NCI-H187 (cell line): ENCODE results near the gene VANGL1.
"Not testable (repeated sequence)": the region's sequence is repeated elsewhere in the genome, so short reads cannot be mapped to it uniquely, and the experiment has no call there.

Experiments
- DNase-seq, 2 experiments: peaks; one replicate each; lab custom pipeline; 2025; lab: John Stamatoyannopoulos, UW

The VANGL1 gene

DNA sequence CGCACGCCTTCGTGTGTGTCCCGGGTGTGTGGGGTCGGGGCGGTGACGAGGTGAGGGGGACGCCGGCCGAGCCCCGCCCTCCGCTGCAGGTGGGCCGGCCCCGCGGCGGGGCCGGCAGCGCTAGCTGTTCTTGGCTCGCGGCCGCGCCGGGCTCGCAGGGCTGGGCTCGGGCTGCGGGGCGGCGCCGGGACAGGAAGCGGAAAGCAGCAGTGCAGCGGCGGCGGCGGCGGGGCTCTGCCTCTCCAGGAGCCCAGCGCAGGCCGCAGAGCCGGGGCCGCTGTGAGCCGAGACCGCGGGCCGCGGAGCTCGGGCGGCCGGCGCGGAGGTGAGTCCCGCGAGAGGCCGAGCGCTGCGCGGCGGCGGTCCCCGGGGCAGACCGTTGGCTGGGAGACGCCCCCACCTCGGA, at the start of gene VANGL1:
TSS of gene VANGL1 (plus strand) at position 209 of the 406 bp plus-strand sequence. CDS start 9,444 bp downstream, outside the sequence.
- peak in 1 of 2 experiments; percentile 55 for DNase-seq

DNA sequence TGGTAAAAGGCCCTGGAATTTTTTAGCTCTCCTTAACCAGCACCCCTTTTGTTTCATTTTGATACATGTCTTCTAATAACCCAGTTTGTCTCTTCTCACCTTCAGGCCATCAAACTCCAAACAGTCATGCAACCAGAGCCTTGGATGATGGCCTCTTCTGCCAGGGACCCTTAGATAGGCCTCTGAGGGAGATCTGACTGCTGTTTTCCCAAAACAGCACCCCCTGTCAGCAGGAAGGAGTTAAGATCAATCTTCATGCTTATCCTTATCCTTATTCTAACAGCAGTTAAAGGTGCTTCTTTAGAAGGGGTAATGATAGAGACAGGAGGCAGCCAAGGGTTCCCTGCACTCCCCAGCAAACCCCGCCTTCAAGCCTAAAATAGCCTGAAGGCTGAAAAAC, 49.5 kb upstream of the VANGL1 start:
- no peak for DNase-seq

DNA sequence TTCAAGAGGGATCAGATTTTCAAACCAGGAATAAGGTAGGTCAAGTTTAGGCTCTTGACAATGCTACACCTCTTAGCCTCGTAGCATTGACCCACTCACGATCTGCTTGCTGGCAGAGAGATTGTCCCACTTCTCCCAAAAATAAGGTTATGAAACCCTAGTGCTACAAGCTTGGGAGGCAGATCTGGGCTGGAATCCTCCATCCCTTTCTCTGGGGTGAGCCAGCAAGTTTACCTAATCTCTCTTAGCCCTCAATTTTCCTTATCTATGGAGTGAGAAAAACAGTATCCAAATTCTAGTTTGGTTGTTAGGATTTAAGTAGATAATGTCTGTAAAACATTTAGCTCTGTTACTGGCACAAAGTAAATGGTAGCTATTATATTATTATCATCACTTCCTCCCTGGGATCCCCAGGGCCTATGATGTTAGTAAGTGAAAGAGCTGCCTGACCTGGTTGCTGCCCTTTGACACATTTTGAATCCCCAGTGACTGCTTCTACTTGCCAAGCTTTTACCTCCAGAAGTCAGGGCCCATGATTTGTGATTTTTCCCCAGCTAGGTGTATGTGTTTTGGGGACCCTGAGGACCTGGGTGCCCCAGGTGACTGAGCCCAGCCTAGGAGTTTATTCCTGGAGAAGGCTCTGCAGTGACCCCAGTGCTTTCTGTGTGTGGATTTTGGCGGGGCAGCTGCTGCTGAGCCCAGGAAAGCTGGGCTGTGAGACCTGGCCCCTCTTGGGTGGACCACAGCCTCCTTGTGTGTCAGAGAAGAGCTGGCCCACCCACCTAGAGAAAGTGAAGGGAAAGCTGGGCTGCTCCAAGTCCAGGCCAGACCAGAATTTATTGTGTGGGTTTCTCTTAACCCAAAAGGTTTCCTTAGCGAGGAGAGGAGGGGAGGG, 48.2 kb upstream of the VANGL1 start:
- DNase-seq, result no peak

DNA sequence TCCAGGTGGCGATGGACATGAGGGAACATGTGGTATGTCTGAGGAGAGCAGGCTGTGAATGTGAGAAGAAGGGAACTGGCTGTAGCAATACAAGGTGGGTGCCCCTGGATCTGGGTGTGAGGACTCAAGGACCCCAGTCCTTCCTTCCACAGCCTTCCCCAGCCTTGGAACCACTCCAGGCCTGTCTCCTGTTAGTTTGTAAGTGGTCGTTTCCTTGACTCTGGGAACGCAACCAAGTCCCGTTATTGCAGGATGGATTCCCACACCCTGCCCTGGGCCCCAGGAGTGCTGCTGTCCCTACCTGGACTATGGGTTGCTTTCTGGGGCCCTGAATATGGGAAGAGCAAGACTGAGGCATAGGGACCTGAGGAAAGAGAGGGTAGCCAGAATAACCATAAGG, 47.2 kb upstream of the VANGL1 start:
- no peak for DNase-seq

DNA sequence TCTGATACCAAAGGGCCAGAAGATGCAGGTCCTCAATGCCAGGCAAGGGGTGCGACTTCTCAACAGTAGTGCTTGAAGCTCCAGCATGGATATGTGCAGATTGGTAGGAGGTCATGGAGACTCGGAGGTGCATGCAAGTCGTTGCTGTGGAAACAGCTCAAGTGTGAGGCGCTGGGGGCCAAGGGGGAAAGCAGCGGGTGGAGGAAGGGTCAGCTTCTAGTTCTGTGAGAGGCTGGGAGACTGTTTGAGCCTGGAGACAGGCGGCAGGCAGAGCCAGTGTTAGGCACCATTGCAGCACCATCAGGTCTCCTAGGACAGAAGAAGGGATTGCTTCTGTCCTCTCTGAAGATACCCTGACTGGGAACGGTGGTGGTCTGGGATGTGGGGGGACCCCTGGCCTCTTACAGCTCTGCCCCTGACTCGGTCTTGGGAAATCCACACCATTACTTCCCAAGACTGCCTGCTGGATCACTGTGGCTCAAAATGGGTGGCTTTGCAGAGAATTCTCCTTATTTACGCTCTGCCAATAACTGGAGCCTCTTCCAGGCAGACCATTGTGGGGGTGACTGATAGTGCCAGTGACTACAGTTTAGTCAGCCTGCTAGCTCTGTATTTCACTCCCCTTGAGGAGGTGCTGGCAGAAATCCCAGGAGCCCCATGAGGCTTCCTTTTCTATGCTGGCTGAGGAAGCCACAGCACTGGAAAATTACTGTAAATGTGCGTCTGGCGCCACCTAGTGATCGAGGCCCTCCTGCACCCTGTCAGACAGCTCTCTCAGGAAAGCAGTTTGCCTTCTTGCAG, 46.3 kb upstream of the VANGL1 start:
- peak; percentile 80 to 83 for DNase-seq

DNA sequence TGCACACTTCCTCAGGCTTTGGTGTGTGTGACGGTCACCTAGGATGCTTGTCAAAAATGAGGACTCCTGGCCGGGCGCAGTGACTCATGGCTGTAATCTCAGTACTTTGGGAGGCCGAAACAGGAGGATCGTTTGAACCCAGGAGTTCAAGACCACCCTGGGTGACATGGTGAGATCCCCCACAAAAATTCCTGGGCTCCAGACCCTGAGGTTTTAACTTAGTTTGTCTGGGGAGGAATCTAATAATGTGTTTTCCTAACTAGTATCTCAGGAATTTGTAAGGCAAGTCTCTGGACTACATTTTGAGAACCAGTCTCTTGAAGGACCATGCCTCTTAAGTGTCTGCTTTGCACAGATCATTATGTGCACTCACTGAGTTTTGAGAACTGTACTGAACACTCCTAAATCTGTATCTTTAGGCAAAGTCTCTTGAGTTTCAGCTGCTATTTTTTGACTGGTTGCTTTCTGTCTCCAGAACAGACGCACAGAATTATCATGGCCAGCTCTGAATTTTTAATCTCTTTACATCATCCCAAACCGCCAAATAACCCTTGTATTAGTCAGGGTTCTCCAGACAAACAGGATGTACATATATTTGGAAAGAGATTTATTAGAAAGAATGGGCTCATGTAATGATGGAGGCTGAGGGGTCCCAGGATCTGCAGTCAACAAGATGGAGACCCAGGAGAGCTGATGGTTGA, 45.5 kb upstream of the VANGL1 start:
- no peak for DNase-seq

DNA sequence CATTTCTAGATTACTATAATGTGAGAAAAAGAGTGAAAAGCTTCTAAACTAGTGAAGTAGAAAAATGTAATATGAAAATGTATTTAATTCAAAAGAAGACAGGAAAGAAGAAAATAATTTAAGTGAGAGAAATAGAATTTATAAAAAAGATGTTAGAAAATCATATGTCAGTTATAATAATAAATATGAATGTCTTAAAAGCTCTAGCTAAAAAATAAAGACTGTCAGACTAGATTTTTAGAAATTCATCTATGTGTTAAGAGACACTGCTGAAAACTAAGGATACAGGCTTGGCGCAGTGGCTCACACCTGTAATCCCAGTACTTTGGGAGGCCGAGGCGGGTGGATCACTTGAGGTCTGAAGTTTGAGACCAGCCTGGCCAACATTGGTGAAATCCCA, 37.3 kb upstream of the VANGL1 start:
- no peak for DNase-seq

DNA sequence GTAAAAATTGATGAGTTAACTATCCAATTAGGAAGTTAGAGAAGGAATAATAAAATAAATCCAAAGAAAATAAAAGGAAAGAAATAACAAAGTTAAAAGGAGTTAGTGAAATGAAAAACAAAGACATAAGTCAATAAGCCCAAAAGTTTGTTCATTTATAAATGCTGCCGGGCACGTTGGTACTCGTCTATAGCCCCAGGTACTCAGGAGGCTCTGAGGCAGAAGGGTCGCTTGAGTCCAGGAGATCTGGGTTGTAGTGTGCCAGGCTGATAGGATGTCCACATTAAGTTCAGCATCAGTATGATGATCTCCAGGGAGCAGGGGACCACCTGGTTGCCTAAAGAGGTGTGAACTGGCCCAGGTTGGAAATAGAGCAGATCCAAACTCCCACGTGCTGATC, 35.5 kb upstream of the VANGL1 start:
- no peak for DNase-seq

DNA sequence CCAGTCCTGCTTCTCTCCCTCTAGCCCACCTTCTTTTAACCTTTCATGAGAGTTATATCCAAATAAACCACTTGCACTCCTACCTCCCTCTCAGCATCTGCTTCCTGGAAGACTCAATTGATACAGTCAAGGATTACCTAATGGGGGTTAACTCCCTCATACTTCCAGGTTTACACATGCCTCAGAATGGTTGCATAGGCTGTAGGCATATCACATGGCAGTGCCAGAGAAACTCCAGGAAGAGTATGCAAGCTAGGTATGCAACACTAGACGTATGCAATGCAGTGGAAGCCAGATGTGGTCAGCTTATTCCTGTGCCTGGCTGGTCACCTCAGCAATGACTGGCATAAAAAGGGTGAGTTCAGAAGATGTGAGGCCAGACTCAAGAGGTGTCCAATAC, 32.7 kb upstream of the VANGL1 start:
- no peak for DNase-seq

DNA sequence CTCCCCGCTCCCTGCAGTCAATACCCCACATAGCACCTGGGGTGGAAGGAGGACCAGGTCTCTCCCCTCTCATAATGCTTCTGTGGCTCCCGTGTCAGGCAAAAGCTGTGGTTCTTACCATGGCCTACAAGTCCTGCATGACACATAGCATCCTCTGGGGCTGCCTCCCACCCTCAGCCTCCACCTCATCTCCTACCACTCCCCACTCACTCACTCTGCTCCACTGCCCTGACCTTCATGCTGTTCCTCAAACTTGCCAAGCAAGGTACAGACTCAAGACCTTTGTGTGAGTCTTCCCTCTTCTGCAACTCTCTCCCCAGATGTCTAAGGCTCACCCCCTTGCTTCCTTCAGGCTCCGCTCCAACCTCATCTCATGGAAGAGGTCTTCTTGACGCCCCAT, 28.0 kb upstream of the VANGL1 start:
- no peak for DNase-seq

DNA sequence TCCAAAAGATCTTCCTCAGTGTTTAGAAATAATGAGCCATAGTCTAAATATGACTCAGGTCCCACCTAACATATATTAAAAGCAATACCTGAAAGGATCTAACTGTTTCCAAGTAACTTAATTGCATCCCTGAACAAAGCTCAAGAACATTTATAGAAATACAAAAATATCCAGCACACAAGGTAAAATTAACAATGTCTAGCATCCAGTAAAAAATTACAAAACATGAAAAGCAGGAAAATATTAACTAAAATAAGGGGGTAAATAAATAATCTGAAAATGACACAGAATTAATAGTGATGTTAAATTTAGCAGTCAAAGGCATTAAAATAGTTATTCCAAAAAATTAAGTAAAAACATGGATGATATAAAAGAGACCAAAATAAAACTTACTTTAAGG, 21.3 kb upstream of the VANGL1 start:
- DNase-seq, result no peak

DNA sequence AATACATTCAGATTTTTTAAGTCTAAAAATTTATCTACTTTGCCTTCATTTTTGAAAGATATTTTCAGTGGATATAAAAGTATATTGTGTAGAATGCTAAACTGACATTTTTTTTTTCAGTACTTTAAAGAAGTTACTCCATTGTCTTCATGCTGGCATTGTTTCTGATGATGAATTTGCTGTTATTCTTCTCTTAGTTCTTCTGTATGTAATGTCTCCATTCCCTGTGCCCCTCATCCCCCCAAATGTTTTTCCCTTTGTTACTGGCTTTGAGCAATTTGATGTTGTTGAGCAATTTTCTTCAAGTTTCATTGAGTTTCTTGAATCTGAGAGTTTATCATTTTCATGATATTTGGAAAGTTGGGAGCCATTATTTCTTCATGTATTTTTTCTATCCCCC, 20.8 kb upstream of the VANGL1 start:
- no peak for DNase-seq

DNA sequence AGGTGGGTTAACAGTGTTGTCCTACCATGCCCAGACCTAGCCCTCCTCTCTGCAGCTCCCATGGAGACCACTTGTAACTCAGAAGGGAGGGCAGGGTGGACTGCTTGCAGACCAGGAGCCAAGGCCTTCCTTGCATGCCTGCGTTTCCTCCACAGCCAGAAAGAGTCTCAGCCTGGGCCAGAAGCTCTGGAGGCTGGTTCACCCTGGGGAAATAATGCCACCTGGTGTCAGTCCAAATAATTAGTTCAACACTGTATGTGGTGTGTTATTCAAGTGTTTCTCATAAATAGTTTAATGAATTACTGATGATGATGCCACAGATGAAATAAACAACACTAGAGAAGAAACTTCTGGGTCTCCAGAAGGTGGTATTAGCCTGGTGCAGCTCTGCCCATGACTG, 16.9 kb upstream of the VANGL1 start:
- no peak for DNase-seq

DNA sequence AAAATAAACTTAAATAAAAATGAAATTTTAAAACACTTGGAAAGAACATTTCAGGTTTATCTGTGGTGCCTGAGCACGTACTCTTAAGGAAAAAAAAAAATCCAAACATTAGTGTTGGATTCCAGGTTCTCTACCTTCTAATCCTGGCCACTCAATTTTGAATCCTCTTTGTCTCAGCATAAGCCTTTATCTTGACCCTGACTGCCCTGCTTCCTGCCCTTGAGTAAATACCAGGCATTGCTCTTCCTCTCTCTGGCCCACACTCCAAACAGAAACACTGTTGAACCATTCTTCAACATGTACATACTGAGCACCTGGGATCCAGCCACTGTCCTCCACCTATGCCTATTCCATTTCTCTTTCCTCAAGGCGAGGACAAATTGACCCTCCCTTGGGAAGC, 11.4 kb upstream of the VANGL1 start:
- DNase-seq, result no peak

DNA sequence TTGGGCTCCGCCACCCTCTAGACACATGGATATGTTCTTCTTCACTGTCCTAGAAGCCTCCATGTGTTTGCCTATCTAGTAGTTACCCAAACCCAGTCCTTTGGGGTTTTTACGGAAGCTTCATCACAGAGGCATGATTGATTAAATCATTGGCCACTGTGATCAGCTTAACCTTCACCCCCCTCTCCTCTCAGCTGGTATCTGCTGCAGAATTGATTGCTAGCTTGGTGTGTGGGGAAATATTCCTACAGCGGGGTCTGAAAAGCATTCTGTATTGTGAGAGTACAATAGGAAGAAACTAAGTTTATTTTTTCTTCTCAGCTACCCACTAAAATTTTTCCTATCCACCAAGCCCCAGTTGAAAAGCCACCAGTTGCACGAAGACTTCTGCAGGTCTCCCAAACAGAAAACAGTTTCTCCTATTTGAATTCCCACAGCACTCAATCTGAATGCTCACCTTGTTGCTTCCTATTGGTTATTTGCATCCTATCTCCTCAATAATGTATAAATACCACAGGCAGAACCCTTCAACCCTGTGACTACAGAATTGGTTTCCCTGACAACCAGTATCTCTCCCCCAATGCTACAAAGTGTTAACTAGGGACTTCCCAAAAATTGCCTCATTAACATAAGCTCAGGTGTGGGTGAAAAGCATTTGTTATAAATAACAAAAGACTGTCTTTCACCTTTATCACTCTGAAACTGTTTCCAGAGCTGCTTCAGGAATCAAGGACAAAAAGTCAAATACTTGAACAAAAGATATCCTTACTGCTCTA, 9.3 kb upstream of the VANGL1 start:
- no peak for DNase-seq

DNA sequence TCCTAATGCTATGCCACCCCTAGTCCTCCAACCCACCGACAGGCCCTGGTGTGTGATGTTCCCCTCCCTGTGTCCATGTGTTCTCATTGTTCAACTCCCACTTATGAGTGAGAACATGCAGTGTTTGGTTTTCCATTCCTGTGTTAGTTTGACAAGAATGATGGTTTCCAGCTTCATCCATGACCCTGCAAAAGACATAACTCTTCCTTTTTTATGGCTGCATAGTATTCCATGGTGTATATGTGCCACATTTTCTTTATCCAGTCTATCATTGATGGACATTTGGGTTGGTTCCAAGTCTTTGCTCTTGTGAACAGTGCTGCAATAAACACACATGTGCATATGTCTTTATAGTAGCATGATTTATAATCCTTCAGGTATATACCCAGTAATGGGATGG, 8.2 kb upstream of the VANGL1 start:
- not testable (repeated sequence) for DNase-seq

DNA sequence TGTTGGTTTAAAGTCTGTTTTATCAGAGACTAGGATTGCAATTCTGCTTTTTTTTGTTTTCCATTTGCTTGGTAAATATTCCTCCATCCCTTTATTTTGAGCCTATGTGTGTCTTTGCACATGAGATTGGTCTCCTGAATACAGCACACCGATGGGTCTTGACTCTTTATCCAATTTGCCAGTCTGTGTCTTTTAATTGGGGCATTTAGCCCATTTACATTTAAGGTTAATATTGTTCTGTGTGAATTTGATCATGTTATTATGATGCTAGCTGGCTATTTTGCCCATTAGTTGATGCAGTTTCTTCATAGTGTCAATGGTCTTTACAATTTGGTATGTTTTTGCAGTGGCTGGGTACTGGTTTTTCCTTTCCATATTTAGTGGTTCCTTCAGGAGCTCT, 4.5 kb upstream of the VANGL1 start:
- DNase-seq, result not testable (repeated sequence)

DNA sequence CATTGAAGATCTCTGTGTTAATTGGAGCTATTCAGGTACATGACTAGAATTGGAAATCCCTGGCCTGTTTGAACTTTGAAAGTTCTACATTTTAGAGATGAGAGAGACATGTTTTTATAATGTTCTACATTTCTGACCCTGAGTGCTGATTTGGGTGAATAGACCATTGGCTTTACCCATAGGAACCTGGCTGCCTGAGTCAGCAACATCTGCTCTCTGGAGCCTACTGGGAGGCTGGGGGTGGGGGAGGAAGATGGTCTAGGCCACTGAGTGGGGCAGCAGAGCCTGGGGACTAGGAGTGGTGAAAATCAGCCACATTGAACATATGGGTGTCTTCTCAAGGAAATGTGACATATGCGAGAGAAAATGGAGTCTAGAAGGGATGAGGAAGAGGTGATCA, 1.4 kb upstream of the VANGL1 start:
- DNase-seq, result no peak

DNA sequence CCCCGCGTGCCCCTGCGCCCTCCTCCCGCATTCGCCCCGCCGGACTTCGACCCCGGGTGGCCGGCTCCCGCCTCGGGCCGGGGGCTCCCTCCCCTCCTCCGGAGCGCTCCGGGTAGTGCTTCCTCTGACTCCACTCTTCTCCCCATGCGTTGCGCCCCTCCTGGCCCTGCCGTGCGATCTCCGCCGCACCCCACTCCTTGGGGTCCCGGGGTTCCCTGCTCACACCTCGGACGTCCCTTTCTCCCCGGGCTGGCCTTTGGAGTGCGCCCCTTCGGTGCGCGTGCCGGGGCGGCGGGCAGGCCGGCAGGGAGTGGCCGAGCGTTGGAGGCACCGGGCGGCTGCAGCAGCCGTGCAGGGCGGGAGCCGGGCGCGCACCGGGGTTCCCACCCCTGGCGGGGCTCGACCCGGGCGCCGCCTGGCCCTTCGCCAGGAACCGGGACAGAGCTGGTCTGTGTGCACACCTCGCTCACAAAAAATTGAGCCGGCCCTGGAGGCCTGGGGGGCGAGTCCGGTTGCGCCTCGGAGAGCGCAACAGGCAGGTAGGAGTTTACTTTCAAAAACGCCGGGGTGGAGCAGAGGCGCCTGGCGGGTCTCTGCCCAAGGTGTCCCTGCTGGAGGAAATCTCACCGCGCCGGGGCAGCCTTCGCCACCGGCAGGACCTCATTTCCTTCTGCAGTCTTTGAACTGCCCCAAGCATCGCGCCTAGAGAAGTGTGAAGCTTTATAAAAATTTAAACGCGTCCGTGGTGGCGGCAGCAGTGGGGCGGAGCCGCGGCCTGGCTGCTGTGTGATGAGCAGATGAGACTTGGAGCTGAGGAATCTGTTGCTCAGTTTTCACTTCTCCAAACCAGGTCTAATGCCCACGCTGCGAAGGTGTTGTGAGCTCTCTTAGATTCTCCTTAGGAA, 650 bp downstream of the VANGL1 start:
- DNase-seq, result peak; percentile 49 to 67

DNA sequence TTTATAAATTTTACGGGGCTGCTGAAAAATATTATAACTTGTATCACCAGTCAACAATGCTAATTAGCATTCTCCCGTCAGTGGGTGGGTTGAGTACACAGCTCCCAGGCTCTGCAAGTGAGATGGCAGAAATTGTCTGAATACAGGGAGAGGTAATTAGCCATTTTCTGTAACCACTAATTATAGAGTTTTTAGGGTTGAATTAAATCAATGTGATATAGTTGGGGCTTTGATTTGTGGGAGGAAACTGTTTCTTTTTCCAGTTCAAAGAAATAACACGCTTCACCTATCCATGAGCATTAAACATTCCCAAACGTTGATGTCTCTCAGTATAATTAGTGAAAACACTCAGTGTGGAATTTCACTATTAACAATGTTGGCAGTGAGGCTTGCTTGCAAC, 1.5 kb downstream of the VANGL1 start:
- no peak for DNase-seq

DNA sequence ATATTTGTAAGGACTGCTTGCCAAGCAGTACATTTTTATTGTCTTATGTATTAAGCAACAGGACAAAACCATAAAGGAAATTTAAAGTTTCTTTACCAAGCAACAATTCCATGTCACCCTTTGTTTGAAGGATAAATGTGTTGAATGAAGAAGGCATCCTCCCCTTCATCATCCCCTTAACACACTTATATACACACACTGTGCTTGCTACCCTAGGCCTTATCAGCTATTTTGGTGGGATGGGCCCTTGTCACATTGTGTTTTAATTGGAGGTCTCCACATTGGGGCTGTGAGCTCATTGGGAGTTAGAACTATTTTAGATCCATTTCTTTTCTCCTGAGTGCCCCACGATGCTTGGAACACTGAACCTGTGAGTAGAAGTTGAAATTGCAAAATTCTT, 1.9 kb downstream of the VANGL1 start:
- no peak for DNase-seq
